H9 (cell line): ENCODE results near the gene ASB10. TPM values are rescaled to one million over a fixed set of nuclear protein-coding genes. Genes with fewer than 3 reads are reported as not detected.

ENCODE experiments used
- DNase-seq: peaks from one replicate; pipeline ENCODE4 v3.0.0-alpha.2; 2017
- H2AFZ ChIP-seq: one replicate; pipeline ENCODE4 v1.6.1; 2013; ENCODE audit warnings: mild to moderate bottlenecking, low read length, control low read depth, moderate library complexity
- H2AK5ac ChIP-seq: 2 replicates; pipeline ENCODE4 v1.6.1; 2013; ENCODE audit warnings: low read length, control low read depth, mixed read lengths; ENCODE audit not compliant: insufficient read length
- H2BK120ac ChIP-seq: one replicate; pipeline ENCODE4 v1.6.1; 2013; ENCODE audit warnings: low read depth, mild to moderate bottlenecking, low read length, control low read depth, inconsistent platforms; ENCODE audit not compliant: poor library complexity, severe bottlenecking
- H2BK12ac ChIP-seq: 2 replicates; pipeline ENCODE4 v1.6.1; 2013; ENCODE audit warnings: low read length, control low read depth, mixed read lengths, low read depth; ENCODE audit not compliant: insufficient read length
- H2BK15ac ChIP-seq: 2 replicates; pipeline ENCODE4 v1.6.1; 2013; ENCODE audit warnings: low read depth, low read length, control low read depth
- H2BK20ac ChIP-seq: one replicate; pipeline ENCODE4 v1.6.1; 2013; ENCODE audit warnings: low read depth, mild to moderate bottlenecking, low read length, control low read depth, inconsistent platforms; ENCODE audit not compliant: poor library complexity, severe bottlenecking
- H2BK5ac ChIP-seq: 2 replicates; pipeline ENCODE4 v1.6.1; 2013; ENCODE audit warnings: low read length, control low read depth, mixed read lengths; ENCODE audit not compliant: insufficient read length
- H3K14ac ChIP-seq: 2 replicates; pipeline ENCODE4 v1.6.1; 2013; ENCODE audit warnings: low read length, control low read depth; ENCODE audit not compliant: insufficient read depth
- H3K18ac ChIP-seq: 2 replicates; pipeline ENCODE4 v1.6.1; 2013; ENCODE audit warnings: low read depth, mild to moderate bottlenecking, mixed read lengths, low read length, control low read depth; ENCODE audit not compliant: insufficient read length
- H3K23ac ChIP-seq: 2 replicates; pipeline ENCODE4 v1.6.1; 2013; ENCODE audit warnings: low read length, control low read depth, mixed read lengths, low read depth; ENCODE audit not compliant: insufficient read length
- H3K23me2 ChIP-seq: 2 replicates; pipeline ENCODE4 v1.6.1; 2013; ENCODE audit warnings: low read depth, mild to moderate bottlenecking, mixed read lengths, low read length, control low read depth; ENCODE audit not compliant: insufficient read length, poor library complexity, severe bottlenecking
- H3K27ac ChIP-seq: 2 replicates; pipeline ENCODE4 v1.5.1; 2013; ENCODE audit warnings: low read length, control low read depth, mixed read lengths, low read depth; ENCODE audit not compliant: insufficient read length
- H3K27me3 ChIP-seq: 2 replicates; pipeline ENCODE4 v1.6.1; 2013; ENCODE audit warnings: low read length, control low read depth, inconsistent platforms; ENCODE audit not compliant: insufficient read depth
- H3K4ac ChIP-seq: 2 replicates; pipeline ENCODE4 v1.6.1; 2013; ENCODE audit warnings: low read depth, mild to moderate bottlenecking, control low read depth, inconsistent platforms, low read length, moderate library complexity
- H3K4me1 ChIP-seq: 2 replicates; pipeline ENCODE4 v1.6.1; 2013; ENCODE audit warnings: low read length, control low read depth, inconsistent platforms; ENCODE audit not compliant: insufficient read depth
- H3K4me2 ChIP-seq: 2 replicates; pipeline ENCODE4 v1.6.1; 2013; ENCODE audit warnings: low read length, control low read depth, mixed read lengths; ENCODE audit not compliant: insufficient read length, insufficient read depth
- H3K56ac ChIP-seq: 2 replicates; pipeline ENCODE4 v1.6.1; 2013; ENCODE audit warnings: low read depth, mild to moderate bottlenecking, mixed read lengths, low read length, control low read depth; ENCODE audit not compliant: insufficient read length
- H3K79me1 ChIP-seq: 2 replicates; pipeline ENCODE4 v1.6.1; 2013; ENCODE audit warnings: low read depth, mild to moderate bottlenecking, moderate library complexity, low read length, control low read depth, inconsistent platforms; ENCODE audit not compliant: insufficient read depth, poor library complexity, severe bottlenecking
- H3K79me2 ChIP-seq: 2 replicates; pipeline ENCODE4 v1.6.1; 2013; ENCODE audit warnings: low read length, control low read depth, inconsistent platforms; ENCODE audit not compliant: insufficient read depth
- H3K9ac ChIP-seq: 2 replicates; pipeline ENCODE4 v1.6.1; 2013; ENCODE audit warnings: low read length, control low read depth, mixed read lengths; ENCODE audit not compliant: insufficient read length; ENCODE audit errors: extremely low read depth
- H3K9me3 ChIP-seq: one replicate; pipeline ENCODE4 v1.6.1; 2013; ENCODE audit warnings: low read depth, low read length, inconsistent platforms; ENCODE audit not compliant: control insufficient read depth
- H3T11ph ChIP-seq: one replicate; pipeline ENCODE4 v1.6.1; 2013; ENCODE audit warnings: mild to moderate bottlenecking, low read length, control low read depth, inconsistent platforms
- H4K20me1 ChIP-seq: one replicate; pipeline ENCODE4 v1.6.1; 2013; ENCODE audit not compliant: control insufficient read depth, insufficient read length, insufficient read depth
- H4K5ac ChIP-seq: 2 replicates; pipeline ENCODE4 v1.6.1; 2013; ENCODE audit warnings: low read depth, mild to moderate bottlenecking, mixed read lengths, low read length, control low read depth; ENCODE audit not compliant: insufficient read length
- H4K8ac ChIP-seq: replicated peaks from 2 replicates; pipeline ENCODE4 v1.6.1; 2013; ENCODE audit warnings: low read length, control low read depth, mixed read lengths, low read depth; ENCODE audit not compliant: insufficient read length
- H4K91ac ChIP-seq: 2 replicates; pipeline ENCODE4 v1.6.1; 2013; ENCODE audit warnings: low read depth, mild to moderate bottlenecking, moderate library complexity, mixed read lengths, low read length, control low read depth; ENCODE audit not compliant: insufficient read length
- H3K27ac Mint-ChIP-seq, 3 experiments: 2 replicates in 2 of 3; 3 replicates in 1 of 3; pipeline ENCODE4 v1.8.0; 2020 to 2021; ENCODE audit warnings: mixed read lengths in 3 of 3, mild to moderate bottlenecking in 1 of 3, moderate library complexity in 1 of 3
- H3K27me3 Mint-ChIP-seq: 2 replicates; pipeline ENCODE4 v1.8.0; 2021; ENCODE audit warnings: low read depth, mild to moderate bottlenecking, moderate library complexity, mixed read lengths
- H3K36me3 Mint-ChIP-seq, 3 experiments: 2 replicates in 2 of 3; 3 replicates in 1 of 3; pipeline ENCODE4 v1.8.0; 2020 to 2021; ENCODE audit warnings: low read depth in 3 of 3, mixed read lengths in 3 of 3; ENCODE audit not compliant: insufficient read depth in 1 of 3
- H3K4me1 Mint-ChIP-seq, 2 experiments: 2 replicates each; pipeline ENCODE4 v1.8.0; 2020; ENCODE audit warnings: mixed read lengths in 2 of 2
- H3K4me3 Mint-ChIP-seq, 2 experiments: 2 replicates in 1 of 2; 3 replicates in 1 of 2; pipeline ENCODE4 v1.8.0; 2020 to 2021; ENCODE audit warnings: mild to moderate bottlenecking in 2 of 2, mixed read lengths in 2 of 2, moderate library complexity in 1 of 2
- H3K9me3 Mint-ChIP-seq, 2 experiments: 2 replicates in 1 of 2; 3 replicates in 1 of 2; pipeline ENCODE4 v1.8.0; 2020; ENCODE audit warnings: mild to moderate bottlenecking in 2 of 2, mixed read lengths in 2 of 2, moderate library complexity in 1 of 2
- WGBS: extraction: QIAGEN DNeasy Blood & Tissue Kit; methylation state at CpG from one replicate; pipeline ENCODE4 v1.1.7; 2013; ENCODE audit warnings: missing lambda C conversion rate, low lambda C conversion rate, mixed read lengths; ENCODE audit not compliant: insufficient read length; ENCODE audit errors: extremely low coverage; 5-methylcytosine and 5-hydroxymethylcytosine counted together
- total RNA-seq: library from RNA; stranded (reverse); gene quantifications from 2 replicates; pipeline ENCODE4 v1.2.1, GENCODE V29; 2021
- TF ChIP-seq, protein P1 (sequence below): fragments of 200-600 bp; sonication (generic); conservative IDR thresholded peaks from 3 replicates; pipeline ENCODE4 v1.8.0; 2021; ENCODE audit warnings: antibody characterized with exemption, mild to moderate bottlenecking

Gene ASB10
- total RNA-seq, 1 experiment from 2014 or later: not detected

DNA sequence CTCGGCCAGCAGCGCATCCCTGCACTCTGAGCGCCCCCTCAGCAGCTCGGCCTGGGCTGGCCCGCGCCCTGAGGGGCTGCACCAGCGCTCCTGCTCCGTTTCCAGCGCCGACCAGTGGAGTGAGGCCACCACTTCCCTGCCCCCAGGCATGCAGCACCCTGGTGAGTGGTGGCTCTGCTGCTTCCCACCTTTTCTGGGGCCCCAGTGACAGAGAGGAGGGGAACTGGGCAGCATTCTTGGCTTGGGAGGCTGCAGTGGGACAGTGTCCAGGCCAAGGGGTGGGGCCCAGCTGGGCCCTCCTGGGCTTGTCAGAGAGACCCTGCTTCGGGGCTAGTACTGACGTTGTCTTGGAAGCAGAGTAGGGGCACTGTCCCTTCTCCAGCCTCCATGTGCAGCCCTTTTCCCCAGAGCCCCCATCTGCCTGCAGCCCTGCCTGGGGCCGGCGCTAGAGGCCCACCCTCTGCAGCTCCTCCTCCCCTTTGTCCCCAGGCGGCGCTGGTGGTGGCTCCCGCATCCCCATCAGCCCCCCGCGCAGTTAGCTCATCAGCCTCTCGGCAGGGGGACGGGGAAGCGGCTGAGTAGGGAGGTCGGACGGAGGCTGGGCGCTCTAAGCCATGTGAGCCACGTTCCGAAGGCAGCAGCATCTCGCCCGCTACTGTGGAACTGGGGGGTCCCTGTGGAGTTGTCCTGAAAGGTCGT, 48.7 kb downstream of the ASB10 start:
- no peak overlapping the region for H2BK120ac ChIP-seq
- no peaks in the 10 kb centered on the region; the same call in 1 of the 2 replicates for H3K27me3 Mint-ChIP-seq
- no peak overlapping the region for H2AK5ac ChIP-seq
- H3K4ac ChIP-seq: no peak overlapping the region
- H3K4me1 ChIP-seq: no peaks in the 10 kb centered on the region; the same call in 1 of the 2 replicates
- H3K79me2 ChIP-seq: no peaks in the 10 kb centered on the region
- H3T11ph ChIP-seq: no peak overlapping the region
- H4K8ac ChIP-seq: no peak overlapping the region
- H3K9me3 Mint-ChIP-seq: no peaks in the 10 kb centered on the region; a peak in 2 of 5 replicates
- no peak overlapping the region for H2BK5ac ChIP-seq
- no peaks in the 10 kb centered on the region for H4K20me1 ChIP-seq
- H2BK20ac ChIP-seq: no peak overlapping the region
- no peaks in the 10 kb centered on the region for H3K79me1 ChIP-seq
- peak; percentile 70 for DNase-seq
- H3K4me1 Mint-ChIP-seq: peaks cover 28 to 47% of the 10 kb centered on the region in 2 experiments
- no peak overlapping the region for H3K27ac Mint-ChIP-seq
- H3K27ac ChIP-seq: no peak overlapping the region
- no peaks in the 10 kb centered on the region for H3K27me3 ChIP-seq
- no peak overlapping the region for H3K56ac ChIP-seq
- H3K23me2 ChIP-seq: no peaks in the 10 kb centered on the region
- H3K14ac ChIP-seq: no peak overlapping the region; the same call in 1 of the 2 replicates
- no peak overlapping the region for H3K18ac ChIP-seq
- H2BK12ac ChIP-seq: no peak overlapping the region
- H3K36me3 Mint-ChIP-seq: peaks cover 14 to 59% (median 17%) of the 10 kb centered on the region in 3 experiments; a peak in 6 of 7 replicates
- no peak overlapping the region for H3K9ac ChIP-seq
- TF ChIP-seq, protein P1, sequence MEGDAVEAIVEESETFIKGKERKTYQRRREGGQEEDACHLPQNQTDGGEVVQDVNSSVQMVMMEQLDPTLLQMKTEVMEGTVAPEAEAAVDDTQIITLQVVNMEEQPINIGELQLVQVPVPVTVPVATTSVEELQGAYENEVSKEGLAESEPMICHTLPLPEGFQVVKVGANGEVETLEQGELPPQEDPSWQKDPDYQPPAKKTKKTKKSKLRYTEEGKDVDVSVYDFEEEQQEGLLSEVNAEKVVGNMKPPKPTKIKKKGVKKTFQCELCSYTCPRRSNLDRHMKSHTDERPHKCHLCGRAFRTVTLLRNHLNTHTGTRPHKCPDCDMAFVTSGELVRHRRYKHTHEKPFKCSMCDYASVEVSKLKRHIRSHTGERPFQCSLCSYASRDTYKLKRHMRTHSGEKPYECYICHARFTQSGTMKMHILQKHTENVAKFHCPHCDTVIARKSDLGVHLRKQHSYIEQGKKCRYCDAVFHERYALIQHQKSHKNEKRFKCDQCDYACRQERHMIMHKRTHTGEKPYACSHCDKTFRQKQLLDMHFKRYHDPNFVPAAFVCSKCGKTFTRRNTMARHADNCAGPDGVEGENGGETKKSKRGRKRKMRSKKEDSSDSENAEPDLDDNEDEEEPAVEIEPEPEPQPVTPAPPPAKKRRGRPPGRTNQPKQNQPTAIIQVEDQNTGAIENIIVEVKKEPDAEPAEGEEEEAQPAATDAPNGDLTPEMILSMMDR: peak; percentile 33; the same call in 2 of the 3 replicates
- no peak overlapping the region for H2AFZ ChIP-seq
- no peak overlapping the region for H4K5ac ChIP-seq
- no CpG with 5 or more reads among the region's 30 CpGs for WGBS
- no peak overlapping the region for H2BK15ac ChIP-seq
- H3K4me2 ChIP-seq: no peak overlapping the region
- no peak overlapping the region for H3K23ac ChIP-seq
- no peaks in the 10 kb centered on the region for H3K9me3 ChIP-seq
- H4K91ac ChIP-seq: no peak overlapping the region
- H3K4me3 Mint-ChIP-seq: peak overlapping the region in 1 of 2 experiments; percentile 0; a peak in 1 of 5 replicates
